GM21528 (cell line): ENCODE measurements around the gene ARHGAP1.
"Not testable (repeated sequence)": the region's sequence is repeated elsewhere in the genome, so short reads cannot be mapped to it uniquely, and the experiment has no call there.

Source experiments
- ATAC-seq: cut with Tn5 transposase; IDR thresholded peaks from one replicate; pipeline ENCODE4 v1.9.1; 2021; ENCODE audit warnings: mild to moderate bottlenecking, moderate library complexity; ENCODE audit not compliant: unreplicated experiment, low FRiP score

Gene ARHGAP1

GRCh38 chr11:46675288-46675851, 25.0 kb downstream of the ARHGAP1 start:
- no peak for ATAC-seq

GRCh38 chr11:46674463-46675287, 25.7 kb downstream of the ARHGAP1 start:
- no peak for ATAC-seq

DNA sequence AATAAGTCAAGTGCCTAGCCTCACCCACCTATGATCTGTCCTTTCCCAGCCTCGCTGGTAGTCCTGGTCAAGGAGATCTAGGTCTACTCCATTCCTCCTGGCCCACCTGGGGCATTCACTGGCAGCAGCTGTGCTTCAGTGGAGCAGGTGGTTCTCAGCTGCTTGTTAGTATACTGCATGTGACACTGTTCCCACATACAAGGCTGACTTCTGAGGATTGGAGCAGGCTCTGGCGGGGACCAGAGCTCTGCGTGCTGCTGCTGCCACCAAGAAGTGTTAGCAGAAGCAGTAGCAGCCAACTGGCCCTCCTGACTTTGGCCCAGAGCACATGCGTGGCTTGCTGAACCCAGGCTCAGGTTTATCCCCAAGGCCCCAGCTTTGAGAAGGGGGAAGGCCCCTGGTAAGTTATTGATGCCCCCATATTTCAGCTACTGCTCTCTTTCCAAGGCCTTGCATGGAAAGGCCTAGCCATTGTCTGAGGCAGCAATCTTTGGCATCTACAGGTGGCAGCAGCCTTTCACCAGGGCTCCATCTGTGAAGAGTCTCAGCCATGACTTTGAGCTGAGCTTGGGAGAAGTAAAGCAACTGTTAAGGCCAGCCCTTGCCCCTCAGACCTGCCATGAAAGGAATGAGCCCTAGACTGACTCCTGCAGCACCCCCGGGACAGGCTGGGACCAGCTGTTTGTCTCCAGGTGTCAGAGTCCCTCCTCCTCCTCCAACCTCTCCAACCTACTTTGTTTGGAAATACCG, 26.5 kb downstream of the ARHGAP1 start:
- no peak for ATAC-seq

GRCh38 chr11:46672381-46672839, 28.0 kb downstream of the ARHGAP1 start:
- no peak for ATAC-seq

DNA sequence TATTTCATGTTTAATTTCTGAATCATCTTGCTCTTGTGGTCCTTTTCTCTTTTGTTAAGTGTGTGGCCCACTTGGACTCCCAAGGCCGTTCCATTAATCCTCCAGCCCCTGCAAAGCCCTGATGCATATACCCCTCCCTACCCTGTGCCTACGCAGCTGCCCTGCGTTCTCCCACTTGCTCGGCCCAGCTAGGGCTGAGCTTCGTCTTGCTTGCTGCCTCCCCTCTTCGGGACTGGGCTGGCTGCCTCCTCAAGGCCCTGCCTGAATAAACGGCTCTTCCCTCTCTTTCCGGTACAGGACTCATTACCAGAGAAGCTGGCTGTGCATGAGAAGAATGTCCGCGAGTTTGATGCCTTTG, 28.5 kb downstream of the ARHGAP1 start:
- no peak for ATAC-seq

DNA sequence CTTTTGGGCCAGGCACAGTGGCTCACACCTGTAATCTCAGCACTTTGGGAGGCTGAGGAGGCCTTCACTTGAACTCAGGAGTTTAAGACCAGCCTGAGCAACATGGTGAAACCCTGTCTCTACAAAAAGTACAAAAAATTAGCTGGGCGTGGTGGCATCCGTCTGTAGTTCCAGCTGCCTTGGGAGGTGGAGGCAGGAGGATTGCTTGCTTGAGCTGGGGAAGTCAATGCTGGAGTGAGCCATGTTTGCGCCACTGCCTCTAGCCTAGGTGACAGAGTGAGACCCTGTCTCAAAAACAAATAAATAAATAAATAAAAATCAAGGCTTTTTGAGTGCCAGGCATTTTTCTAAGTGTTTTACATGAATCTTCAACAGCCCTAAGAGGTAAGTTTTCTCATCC, 29.9 kb downstream of the ARHGAP1 start:
- ATAC-seq = not testable (repeated sequence)

GRCh38 chr11:46669711-46670139, 30.7 kb downstream of the ARHGAP1 start:
- ATAC-seq = no peak

DNA sequence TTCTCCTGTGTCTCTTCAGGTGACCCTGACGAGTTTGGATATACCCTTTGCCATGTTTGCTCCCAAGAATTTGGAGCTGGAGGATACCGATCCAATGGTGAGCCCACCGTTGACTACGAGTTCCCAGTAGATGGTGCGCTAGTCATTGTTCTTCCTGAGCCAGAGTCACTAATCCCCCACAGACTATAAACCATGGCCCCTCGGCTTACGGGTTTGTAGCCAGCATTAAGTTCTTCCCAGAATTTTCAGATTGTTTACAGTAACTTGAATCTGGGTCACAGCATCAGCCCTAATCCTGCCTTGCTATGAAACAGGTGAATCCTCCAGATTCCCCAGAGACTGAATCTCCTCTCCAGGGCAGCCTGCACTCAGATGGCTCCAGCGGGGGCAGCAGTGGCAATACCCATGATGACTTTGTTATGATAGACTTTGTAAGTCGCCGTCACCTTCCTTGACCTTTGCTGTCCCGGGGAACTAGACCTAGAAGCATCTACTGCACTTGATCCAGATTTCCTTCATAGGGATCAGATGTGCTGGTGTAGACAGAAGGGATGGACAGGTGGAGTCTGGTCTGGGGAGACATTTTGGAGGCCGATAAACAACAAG, 31.8 kb downstream of the ARHGAP1 start:
- ATAC-seq = no peak

GRCh38 chr11:46667043-46667481, 33.4 kb downstream of the ARHGAP1 start:
- no peak for ATAC-seq

- ATAC-seq = no peak
Measured at GRCh38 chr11:46666516-46666915, 33.9 kb downstream of the ARHGAP1 start.

DNA sequence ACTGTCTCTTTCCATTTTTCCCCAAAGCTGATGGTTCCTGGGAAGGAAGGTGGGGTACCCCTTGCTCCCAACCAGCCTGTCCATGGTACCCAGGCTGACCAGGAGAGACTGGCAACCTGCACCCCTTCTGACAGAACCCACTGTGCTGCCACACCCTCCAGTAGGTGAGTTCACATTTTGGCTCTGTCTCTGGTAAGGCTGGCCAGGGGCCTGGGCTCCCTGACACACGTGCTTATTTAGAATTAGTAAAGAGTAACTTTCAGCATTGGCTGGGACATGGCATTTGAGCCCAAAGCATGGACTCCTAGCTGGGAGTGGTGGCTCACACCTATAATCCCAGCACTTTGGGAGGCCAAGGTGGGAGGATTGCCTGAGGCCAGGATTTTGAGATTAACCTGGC, 35.1 kb downstream of the ARHGAP1 start:
- no peak for ATAC-seq

GRCh38 chr11:46664612-46665011, 35.8 kb downstream of the ARHGAP1 start:
- no peak for ATAC-seq

GRCh38 chr11:46663277-46663940, 37.0 kb downstream of the ARHGAP1 start:
- no peak for ATAC-seq

DNA sequence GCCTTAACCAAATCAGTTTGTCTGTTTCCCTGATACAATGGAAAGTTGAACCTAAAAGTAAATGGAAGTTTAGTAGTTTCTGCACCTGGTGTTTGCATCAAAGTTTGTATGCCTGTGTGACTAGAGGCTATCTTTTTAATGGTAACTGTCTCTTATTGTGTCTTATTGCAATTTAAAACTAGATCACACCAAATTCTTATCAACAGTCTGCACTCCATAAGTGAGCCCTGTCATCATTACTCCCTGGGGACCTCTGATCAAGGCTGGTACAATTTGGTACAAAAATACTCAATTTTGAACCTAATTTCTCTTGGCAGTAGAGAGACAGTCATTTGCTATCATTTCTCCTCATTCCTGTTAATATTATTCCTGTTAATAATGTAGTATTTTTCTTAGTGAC, 38.1 kb downstream of the ARHGAP1 start:
- ATAC-seq = no peak

DNA sequence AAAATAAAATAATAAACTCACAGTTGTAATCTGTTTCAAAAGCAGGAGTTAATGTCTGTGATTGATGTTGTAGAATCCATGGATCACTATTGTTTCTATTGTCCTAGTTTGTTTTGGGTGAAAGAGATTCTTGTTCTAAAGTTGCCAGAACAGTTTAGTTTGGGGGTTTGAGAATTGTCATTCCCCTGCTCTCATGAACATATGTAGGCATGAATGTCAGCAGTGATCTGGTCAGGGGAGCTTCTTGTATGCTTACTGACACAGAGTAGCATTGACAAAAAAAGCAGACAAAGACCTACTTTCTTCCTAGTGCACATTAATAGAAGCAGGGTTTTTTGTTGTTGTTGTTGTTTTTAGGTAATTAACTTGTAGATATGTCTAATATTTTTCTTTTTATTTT, 38.6 kb downstream of the ARHGAP1 start:
- no peak for ATAC-seq

GRCh38 chr11:46659908-46660307, 40.5 kb downstream of the ARHGAP1 start:
- ATAC-seq = no peak

DNA sequence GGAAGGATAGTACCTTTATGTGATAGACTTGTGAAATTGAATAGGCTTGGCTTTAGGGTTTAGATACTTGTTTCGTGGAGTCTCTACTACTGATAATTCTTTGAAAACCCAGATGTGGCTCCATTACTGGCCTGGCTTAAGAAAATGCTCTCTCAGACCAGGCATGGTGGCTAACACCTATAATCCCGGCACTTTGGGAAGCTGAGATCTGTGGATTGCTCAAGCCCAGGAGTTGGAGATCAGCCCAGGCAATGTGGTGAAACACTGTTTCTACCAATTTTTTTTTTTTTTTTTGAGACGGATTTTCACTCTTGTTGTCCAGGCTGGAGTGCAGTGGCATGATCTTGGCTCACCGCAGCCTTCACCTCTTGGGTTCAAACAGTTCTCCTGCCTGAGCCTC, 42.2 kb downstream of the ARHGAP1 start:
- ATAC-seq = no peak

DNA sequence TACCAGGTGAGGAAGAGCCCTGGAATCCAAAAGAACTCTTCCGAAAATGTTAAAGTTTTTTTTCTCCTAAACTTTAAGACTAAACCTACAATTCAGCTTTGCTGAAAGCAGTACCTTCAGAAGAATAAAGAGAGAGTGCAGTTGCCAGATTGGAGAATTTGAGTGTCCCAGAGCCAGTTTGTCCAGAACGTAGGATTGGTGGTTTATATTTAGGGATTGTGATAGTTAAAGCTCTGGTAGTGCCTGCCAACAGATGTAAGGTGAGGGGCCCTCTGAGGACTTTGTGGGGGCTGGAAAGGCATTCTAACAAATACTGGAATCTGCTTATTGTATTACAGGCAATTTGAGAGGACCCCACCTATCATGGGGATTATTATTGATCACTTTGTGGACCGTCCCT, 43.2 kb downstream of the ARHGAP1 start:
- no peak for ATAC-seq

DNA sequence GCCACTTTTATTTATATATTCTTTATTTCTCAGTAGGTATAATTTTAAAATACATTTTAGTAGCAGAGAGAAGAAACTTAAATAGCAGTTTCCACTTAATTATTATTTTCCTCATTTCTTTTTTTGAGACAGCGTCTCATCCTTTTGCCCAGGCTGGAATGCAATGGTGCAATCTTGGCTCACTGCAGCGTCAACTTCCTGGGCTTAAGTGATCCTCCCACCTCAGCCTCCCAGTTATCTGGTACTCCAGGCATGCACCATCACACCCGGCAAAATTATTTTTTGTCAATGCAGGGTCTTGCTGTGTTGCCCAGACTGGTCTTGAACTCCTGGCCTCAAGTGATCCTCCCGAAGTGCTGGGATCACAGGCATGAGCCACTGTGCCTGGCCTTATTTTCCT, 44.8 kb downstream of the ARHGAP1 start:
- no peak for ATAC-seq

DNA sequence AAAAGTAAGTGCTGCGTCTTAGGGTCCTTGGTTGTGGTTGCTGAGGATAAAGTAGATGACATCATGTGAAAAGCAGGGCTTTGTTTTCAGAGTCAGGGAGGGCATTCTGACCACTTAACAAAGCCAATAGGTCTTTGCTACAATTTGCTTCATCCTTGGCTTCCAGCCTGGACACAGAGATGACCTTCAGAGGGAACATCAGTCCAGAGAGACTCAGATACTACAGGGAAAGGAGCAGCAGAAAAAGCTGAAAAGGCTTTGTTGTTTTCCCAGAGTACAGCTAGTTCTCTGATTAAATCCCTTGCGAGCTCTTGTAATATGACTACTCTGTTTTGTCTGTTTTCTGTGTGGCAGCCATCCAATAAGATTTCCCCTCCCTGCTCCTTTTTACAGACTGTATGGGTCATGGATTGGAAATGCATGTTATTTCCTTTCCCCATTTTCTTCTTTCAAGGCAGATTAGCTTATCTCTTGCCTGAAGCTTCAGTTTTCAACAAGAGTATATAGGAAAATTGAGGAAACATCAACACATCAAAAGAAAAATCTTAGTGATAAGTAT, 51.2 kb downstream of the ARHGAP1 start:
- no peak for ATAC-seq
